HG03103 (cell line): ENCODE results near the gene PIEZO2.

Experiments
- ATAC-seq: cut with Tn5 transposase; IDR thresholded peaks from one replicate; pipeline ENCODE4 v1.9.1; 2021; ENCODE audit warnings: low read depth; ENCODE audit not compliant: unreplicated experiment

The PIEZO2 gene

DNA sequence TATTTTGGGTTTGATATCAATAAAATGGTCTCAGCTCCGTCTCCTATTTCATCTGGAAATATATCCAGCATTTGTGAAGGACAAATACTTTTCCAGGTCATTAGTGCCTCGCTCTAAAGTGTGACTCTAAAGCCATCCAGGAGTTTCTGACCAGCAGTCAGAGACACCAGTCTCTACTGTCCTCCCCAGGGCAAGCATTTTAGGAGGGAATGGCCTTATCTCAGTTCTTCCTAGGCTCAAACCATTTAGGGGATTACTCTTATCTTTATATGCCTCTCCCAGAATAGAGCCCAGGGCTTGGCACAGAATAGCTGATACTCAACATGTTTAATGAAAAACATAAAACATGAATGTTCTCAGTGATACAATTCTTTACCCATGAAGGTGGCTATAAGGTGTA, 436.0 kb downstream of the PIEZO2 start:
- ATAC-seq: no peak

DNA sequence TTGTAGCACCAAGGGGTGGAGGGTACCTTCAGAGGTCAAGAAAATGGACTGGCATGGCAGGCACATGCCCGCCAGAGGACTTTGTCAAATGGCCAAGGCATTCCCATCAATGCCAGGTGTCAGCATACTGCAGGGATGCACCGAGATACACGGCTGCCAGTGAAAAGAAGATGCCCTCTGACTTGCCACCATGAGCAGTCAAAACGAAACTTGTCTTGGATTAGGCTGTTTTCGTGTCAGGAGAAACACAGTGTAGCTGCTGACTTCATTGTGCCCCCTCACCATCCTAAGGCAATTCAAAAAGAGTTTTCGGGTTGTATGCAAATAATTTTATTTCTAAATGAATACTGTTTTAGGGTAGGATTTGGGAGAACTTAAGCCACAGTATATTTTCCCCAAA, 442.1 kb downstream of the PIEZO2 start:
- ATAC-seq: no peak

DNA sequence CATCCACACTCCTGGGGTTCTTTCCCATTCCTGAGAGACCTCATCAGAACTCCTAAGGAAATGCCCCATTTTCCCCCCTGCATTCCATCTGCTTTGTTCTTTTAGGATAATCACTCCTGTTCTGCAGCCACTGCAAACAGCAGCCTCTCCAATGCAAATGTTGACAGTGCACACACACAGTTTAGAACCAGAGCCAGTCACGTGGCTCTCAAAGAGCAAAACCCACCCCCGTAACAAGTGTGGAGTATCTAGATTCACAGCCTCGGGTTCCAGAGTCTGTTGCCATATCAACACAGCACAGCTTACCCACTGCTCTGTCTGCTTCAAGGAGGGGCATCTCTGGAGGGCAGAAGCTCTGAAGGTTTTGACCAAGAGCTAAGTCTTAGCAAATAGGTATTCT, 443.6 kb downstream of the PIEZO2 start:
- ATAC-seq: no peak

DNA sequence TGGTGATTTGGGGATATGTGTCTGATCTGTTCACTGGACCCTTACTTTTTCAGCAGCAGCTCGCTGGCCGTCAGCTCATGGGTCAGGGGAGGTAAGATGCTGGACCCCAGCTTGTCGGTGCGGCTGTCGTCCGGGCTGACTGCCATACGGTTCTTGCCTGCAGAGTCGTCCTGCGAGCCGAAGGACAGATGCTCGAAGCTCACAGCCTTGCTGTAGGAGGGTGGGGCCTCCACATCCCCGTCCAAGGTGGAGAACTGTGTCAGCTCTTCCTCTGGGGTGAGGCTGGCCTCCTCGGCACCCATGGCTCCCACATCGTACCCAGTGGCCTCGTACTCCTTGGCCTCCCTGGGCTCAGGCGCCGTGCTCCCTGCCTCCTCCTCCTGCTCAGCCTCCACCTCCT, 444.1 kb downstream of the PIEZO2 start:
- no peak for ATAC-seq

DNA sequence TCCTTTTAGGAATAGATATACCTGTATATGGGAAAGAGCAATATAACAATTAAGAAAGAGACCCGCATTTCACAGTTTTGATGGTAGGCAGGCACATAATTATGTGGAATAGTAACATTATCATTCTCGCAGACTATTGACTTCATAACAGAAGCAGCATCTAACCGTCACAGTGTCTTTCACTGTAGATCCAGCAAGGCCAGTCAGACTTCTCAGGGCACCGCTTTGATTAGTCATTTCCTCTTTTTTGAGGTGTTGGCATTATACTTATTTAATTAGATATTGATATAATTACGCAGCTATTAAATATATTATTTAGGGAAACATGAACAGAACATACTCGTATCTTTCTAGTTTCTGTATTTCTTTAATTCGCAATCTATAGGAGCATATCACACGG, 447.2 kb downstream of the PIEZO2 start:
- ATAC-seq: no peak

DNA sequence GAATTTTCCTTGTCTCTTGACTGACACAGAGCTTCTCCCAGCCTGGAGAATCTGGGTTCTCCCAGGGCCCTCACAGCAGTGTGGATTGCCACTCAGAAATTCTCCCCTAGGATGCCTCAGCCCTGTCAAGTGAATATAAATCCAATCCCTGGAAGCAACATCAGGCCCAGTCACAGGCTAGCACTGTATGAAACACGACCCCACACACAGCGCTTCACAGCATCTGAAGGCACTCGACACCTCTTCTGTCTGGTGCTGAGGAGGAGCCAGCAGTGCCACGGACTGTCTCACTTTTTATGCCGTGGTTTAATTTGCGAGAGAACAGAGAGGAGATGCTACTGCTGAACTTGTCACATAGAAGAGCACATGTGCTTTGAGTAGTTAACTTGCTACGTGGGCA, 459.0 kb downstream of the PIEZO2 start:
- no peak for ATAC-seq

DNA sequence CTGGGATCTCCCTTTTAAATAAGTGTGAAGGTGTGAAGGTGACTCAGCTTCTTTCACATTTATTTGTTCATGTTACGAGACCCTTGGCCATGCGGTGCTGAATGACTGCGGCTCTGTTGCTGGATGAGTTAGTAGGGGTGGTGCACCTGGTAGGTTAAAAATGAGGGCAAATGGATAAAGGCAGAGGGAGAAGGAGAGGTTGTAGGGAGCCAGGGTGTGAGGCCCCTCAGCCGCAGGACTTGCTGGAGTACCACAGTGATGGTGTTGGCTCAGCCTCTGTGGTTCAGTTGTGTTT, 459.4 kb downstream of the PIEZO2 start:
- no peak for ATAC-seq

DNA sequence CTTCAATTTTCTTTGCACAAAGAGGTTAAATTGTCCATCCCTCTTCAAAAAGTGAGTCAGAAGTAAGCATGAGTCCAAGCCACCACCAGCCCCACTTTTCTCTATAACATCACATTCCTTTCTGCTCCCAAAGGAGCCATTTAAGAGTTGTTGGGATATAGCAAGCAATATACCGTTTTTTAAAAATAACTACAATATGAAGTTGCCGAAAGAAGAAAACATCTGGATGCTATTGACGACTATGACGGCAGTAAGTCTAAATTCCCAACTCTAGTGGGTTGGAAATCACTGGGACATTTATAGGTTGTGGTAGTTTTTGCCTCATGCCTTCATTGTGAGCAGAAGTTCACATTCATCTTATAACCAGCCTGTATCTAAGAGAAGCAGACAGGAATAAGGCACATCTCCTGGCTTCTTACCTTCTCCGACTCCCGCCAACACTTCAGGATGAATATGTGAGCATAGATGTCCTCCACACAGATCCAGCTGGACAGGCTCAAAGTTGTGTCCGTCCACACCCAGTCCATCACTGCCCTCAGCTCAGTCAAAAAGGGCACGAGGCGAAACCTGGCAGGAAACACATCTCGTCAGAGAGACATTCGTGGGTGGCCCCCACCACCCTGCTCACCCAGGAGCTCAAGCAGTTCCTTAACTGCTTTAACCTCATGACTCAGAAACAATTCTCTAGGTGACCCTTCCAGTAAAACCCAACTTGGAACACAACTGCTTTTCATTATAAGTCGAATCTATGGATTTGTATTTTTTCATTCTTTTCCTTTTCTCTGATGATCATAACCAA, 459.9 kb downstream of the PIEZO2 start:
- ATAC-seq: no peak

DNA sequence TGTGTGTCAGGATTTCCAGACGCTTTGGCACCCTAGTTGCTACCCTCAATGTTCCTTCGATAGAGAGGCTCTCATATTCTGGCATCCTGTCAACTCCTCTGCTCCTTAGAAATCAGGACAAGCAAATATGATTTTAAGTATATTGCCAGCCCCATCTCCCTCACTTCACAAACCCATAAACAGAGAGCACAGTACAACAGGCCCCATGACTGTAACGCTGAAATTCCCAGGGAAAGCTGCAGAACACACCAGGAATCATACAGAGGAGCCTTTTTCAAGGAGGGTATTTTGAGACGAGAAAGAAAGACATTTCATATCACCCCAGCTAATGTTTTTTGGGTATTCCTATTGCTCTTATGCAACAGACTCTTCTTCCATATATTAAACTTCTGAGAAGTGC, 460.6 kb downstream of the PIEZO2 start:
- no peak for ATAC-seq

DNA sequence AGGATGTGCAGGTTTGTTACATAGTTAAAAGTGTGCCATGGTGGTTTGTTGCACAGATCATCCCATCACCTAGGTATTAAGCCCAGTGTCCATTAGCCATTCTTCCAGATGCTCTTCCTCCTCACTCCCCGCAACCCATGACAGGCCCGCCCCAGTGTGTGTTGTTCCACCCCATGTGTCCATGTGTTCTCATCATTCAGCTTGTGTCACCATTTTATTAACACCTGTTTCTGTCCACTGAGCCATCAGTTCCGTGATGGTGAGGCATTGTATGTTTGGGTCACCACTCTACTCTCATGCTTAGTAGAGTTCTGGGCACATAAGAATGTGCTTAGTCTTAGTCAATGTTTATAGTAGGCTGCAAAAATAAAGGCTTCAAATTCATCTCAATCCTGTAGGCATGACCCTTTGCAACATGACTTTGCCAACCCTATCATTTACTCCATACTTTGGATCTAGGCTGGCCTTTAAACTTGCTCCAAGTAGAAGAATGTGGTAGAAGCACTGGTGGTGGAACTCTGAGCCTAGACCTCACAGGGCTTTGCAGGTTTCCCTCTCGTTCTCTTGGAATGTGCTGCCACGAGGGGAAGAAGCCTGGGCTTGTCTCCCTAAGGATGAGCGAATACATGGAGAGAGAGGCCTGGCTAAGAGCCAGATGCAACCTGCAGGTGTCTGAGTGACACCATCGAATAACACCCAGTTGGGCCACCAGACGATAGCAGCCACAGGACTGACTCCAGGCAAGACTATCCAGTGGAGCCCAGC, 462.0 kb downstream of the PIEZO2 start:
- ATAC-seq: no peak

DNA sequence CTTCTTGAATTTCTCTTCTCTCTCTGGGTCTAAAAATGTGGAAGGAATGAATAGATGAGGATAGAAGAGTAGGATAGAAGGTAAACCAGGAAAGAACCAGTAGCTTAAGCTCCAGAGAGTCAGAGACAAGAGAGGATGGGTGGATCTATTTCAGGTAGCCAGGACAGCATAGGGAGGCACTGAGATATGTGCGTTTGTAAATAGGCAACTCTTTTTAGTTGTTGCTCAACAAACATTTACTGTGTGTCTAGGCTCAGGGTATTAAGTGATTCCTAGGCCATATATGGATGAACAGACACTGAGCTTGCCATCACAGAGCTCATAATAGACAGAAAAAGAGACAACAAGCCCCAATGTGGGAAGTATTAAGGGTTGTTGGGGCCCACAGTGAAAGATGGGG, 463.1 kb downstream of the PIEZO2 start:
- no peak for ATAC-seq

DNA sequence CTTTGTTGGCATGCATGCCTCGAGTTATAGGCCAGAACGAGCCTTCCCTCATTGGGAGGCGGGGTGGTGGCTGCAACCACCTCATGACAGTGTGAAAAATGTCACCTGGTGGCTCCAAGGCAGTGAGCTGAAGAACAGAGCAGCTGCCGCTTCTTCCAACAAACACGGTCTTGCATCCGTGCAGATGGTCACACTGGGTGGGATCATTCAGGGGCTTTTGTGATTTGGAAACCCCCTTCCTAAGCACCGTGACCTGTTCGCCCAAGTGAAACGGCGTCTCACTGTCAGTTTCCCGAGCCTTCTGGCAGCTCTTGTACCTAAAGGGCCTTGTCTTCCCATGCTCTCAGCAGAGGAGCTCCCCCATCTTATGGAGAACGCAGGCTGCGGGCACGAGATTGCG, 463.9 kb downstream of the PIEZO2 start:
- no peak for ATAC-seq

DNA sequence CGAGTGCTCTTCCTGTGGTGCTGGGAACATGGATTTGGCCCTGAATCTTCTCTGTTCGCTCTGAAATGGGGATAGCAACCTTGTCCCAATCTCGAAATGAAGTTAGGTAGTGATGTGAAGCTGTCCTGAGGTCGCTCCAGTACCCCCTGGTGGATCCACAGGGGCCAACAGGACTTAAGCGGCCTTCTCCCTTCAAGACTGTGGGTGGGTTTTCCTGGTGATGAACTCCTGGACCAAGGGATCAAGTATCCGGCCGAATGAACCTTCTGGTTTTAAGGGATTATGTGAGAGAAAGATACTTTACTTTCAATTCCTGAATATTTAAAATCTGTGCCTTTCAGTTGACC, 467.0 kb downstream of the PIEZO2 start:
- ATAC-seq: no peak

DNA sequence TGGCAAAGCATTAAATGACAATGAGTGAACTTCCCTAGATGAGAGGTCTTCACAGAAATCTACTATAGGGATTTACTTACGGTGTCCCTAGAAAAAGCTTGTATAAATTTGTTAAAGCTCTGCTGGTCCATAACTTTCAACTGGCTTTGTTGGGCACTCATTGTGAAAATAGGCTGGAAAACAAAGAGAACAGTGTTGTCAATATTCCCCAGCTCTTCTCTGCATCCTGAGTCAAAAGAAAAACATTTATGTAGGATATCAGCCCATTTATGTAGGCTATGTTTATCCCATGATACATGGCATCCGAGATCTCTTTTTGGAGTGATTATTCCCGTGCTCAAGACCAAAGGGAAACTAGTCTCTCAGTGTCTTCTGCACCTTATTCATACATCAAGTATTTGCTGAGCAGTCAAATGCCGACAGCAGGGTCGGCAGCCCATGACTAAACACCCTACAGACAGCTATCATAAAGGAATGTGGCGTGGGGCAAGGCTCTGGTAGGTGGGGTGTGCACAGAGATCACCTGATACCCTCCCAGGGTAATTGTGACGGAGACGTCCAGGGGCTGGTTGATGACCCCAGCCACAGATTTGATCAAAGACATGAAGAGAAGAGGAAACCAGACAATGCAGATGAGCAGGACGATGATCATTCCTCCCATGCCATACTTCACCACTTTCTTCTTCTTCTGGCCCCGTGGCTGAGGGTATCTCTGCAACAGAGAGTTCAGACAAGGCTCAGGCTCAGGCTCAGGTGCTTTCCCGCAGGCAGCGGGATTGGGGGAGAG, 467.6 kb downstream of the PIEZO2 start:
- ATAC-seq: no peak

DNA sequence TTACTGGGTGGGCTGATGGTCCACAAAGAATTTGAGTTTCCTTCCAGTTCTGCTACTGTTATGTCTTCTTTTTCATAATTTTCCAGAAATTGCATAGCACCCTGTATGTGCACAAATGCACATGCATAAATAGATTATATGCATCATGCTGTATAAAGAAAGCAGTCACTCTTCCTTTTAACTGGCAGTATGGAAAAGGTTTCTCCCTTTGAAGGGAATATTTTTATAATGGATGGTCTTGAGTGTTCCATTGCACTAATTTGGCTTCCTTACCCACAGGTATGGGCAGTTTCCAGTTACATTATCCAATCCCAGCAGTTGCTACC, 469.1 kb downstream of the PIEZO2 start:
- ATAC-seq: no peak

DNA sequence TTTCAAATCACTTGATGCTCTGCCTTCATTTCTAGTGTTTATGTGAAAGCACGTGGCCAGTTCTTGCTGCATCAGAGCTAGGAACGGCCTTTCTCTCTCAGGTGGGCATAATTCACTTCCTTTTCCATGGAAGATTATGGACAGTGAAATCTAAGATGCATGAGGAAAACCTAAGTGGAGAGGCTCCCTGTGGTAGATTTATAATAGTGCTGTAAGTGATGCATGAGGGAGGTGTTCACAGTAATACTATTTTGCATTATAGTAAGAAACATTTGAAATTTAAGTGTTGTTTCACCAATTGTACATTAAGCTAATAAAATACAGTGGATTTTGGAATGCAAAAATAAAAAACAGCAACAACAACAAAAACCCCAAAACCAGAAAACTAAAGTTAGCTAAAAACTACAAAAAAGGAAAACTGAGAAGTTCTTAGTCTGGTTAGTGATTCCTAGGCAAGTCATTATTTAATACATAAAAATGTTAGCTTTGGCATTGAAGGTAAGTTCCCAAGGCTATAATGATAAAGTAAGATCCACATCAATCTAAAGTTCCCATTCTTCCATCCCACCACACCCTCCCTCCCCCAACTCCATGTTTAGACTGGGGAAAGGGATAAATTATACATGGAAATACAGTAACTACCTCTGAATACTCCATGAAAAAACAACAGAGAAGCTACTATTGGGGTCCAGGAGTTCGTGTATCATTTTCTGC, 469.7 kb downstream of the PIEZO2 start:
- ATAC-seq: no peak

DNA sequence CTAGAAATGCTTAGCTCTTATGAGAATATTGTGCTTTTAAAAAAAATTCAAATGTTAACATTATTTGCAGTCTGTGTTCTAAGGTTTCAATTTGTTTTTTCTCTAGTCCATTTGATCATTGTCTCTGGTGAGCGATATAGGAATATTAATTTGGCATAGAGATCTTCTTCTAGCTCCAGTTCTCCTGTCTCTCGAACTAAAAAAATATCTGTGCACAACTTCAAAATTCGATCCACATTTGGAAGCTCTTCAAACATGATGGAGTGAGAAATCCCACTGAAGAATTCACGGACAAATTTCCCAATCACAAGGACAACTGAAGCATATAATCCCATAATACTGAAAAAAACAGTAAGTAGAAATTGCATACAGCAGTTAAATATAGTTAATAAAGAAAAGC, 477.9 kb downstream of the PIEZO2 start:
- no peak for ATAC-seq

DNA sequence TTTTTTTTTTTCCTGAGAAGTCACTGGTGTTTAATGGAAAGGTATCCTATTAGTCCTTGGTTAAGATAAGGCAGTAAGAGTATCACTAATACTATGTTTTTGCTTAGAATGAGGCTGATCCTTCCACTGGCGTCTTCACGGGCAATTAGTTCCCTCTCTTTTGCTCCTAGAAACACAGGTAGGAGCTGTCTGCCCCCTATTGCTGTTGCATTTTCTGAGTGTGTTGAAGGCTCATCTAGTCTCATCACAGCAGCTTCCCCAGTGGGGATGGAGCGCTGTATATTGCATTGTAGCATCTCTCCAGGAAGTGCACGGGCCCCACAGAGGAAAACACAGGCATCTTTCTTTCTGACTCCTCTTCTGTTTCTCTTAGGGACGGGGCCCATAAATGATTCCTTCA, 478.5 kb downstream of the PIEZO2 start:
- no peak for ATAC-seq

DNA sequence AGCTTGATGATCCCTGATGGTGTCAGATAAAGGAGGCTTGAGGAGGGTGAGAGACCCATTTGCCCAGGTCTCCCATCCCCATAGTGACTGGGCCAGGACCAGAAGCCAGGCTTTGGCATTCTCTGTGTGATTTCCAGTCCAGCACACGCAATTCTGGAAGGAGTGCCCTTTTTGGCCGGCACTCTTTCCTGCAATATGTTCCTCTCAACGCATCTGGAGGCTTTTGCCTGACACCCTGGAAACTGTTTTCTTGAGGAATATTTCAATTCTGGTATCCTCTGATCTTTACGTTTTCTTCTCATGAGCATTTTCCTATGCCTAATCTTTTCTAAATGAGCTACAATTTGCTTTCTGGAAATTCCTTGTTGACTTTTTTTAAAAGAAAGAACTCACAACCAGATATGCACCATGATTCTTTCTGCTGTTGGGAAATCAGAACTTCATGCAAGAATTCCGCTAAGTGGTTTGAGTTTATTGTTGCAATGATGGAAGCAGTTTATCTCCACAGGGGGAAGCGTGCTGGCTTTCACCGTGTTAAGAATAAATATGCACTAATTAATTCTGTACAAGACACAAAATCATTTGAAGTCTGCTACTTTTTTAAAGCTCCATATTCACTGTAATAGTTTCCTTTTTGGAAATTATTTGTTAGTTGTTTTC, 479.8 kb downstream of the PIEZO2 start:
- no peak for ATAC-seq

DNA sequence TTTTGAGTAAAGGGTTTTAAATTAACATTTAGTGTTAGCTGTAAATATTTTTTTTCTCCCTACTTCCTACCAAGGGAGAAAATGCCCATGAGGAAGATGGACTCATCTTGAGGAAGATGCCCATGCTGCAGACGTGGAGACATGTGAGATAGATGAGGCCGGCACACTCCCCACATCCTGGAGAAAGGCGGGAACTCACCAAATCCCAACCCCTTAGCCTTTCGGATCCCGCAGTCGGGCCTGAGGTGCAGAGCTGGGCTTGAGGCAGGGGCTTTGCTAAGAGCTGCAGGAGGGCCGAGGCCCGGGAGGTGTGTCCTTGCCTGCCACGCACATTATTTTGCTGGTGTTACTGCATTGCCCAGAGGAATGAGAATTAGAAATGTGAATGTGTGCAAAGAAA, 485.6 kb downstream of the PIEZO2 start:
- ATAC-seq: no peak

DNA sequence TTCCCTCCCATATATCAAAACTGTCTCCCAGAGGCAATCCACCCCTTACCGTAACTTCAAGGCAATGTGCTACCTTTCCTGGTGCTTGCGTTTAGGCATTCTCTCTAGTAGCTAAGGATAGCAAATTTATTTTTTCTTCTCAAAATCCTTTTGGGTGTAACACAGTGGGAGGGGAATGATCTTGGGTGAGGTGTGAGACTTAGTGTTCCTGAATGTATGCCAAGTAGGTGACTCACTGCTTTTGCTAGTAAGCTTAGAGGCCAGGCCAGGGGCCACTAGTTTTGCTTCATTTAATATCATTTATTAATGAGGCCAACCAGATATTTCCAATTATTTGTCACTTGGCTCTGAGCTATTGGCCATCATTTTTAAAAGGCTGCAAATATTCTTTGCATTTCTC, 488.1 kb downstream of the PIEZO2 start:
- ATAC-seq: no peak
